H1 (cell line): ENCODE data around the gene CSRP3. TPM values are rescaled to one million over a fixed set of nuclear protein-coding genes. Genes with fewer than 3 reads are reported as not detected.

Source experiments
- EGR1 ChIP-seq: IDR thresholded peaks from 2 replicates; pipeline ENCODE4 v1.6.1; 2011; ENCODE audit warnings: low read depth, low read length, borderline replicate concordance
- SIRT6 ChIP-seq: IDR thresholded peaks from one replicate; pipeline ENCODE4 v1.7.1; 2012; ENCODE audit warnings: low read length, inconsistent platforms
- SUZ12 ChIP-seq: fragments of 200-600 bp; sonication (generic); IDR thresholded peaks from 2 replicates; pipeline ENCODE4 v1.6.1; 2012; ENCODE audit warnings: mild to moderate bottlenecking, inconsistent platforms, low read length, moderate library complexity, mixed read lengths
- polyA plus RNA-seq, 7 experiments: library from polyadenylated mRNA; depleted of rRNA in 3 of 7; stranded (reverse) in 5 of 7; unstranded in 2 of 7; fragments of >200 nt in 5 of 7; fragments of 200-250 nt in 2 of 7; gene quantifications; 1 replicate in 5 of 7; 2 replicates in 1 of 7; 4 replicates in 1 of 7; pipeline versions ENCODE4 v1.2.1 to v1.2.3, GENCODE V29; 2011 to 2013; ENCODE audit warnings: missing spikeins in 2 of 7, mixed read lengths in 2 of 7
- total RNA-seq: library from RNA; stranded (reverse); fragmentation: NEBNext Ultra II Directional; extraction: Animal tissue kit (Norgen Biotek cat#: 25700); gene quantifications from 2 replicates; pipeline ENCODE4 v1.2.1, GENCODE V29; 2021

The CSRP3 gene
- total and polyA plus RNA-seq, 2 of the 8 experiments (the other 6 are each of a cell fraction or from before 2014, with no cell fraction given) = not detected

DNA sequence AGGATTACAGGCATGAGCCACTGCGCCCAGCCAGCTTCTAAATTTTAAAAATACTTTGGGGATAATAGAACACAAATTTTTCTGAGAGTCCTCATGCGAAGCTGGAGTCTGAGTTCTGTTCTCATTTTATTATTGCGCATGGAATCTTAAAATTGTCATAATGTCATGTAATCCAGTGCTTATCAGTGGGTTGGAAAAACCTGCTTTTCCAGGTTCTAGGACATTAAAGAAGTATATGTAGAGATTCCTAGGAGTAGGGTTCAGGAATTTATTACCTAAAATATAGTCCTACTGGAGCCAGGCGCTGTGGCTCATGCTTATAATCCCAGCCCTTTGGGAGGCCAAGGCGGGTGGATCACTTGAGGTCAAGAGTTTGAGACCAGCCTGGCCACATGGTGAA, 43.6 kb upstream of the CSRP3 start (continued):
- TF ChIP-seq SUZ12 = no peak
- TF ChIP-seq SIRT6 = no peak
- TF ChIP-seq EGR1 = no peak
